ENCODE data around the gene SIAE. TPM values are rescaled to one million over a fixed set of nuclear protein-coding genes. Genes with fewer than 3 reads are reported as not detected.

Gene SIAE
- total and polyA plus RNA-seq, 2 donors, result 4.6 to 13.4 TPM

- no peak for DNase-seq (ENCODE audit: low read depth in 6 of 9, low spot score in 9 of 9)
Observed at GRCh38 chr11:124584681-124585372, 88.7 kb downstream of the SIAE start.

GRCh38 chr11:124583781-124584180, 89.8 kb downstream of the SIAE start:
- H3K9me3 ChIP-seq (ENCODE audit: control insufficient read depth in 2 of 2, insufficient read depth in 1 of 2, low read length in 1 of 2), result no peaks in the 10 kb centered on the region
- no peaks in the 10 kb centered on the region for H3K4me1 ChIP-seq (ENCODE audit: control insufficient read depth in 2 of 2, insufficient read depth in 2 of 2, low read length in 2 of 2)
- no peaks in the 10 kb centered on the region for H3K27me3 ChIP-seq (ENCODE audit: control insufficient read depth in 2 of 2, insufficient read depth in 1 of 2, low read length in 1 of 2)
- DNase-seq (ENCODE audit: low read depth in 6 of 9, low spot score in 9 of 9), result no peak
- no peak overlapping the region for H3K27ac ChIP-seq (ENCODE audit: low read depth in 1 of 2, low read length in 1 of 2)
- no peaks in the 10 kb centered on the region for H3K36me3 ChIP-seq (ENCODE audit: control insufficient read depth in 2 of 2, insufficient read depth in 2 of 2, low read length in 1 of 2)
- no peak overlapping the region for H3K4me3 ChIP-seq (ENCODE audit: low read length in 2 of 2)
- 94% methylated on average over 8 of the region's 8 CpGs for WGBS

More at GRCh38 chr11:124584681-124585372, 88.7 kb downstream of the SIAE start:
- no peaks in the 10 kb centered on the region for H3K4me1 ChIP-seq (ENCODE audit: control insufficient read depth in 2 of 2, insufficient read depth in 2 of 2, low read length in 2 of 2)
- no peaks in the 10 kb centered on the region for H3K36me3 ChIP-seq (ENCODE audit: control insufficient read depth in 2 of 2, insufficient read depth in 2 of 2, low read length in 1 of 2)
- no peaks in the 10 kb centered on the region for H3K9me3 ChIP-seq (ENCODE audit: control insufficient read depth in 2 of 2, insufficient read depth in 1 of 2, low read length in 1 of 2)
- no peak overlapping the region for H3K27ac ChIP-seq (ENCODE audit: low read depth in 1 of 2, low read length in 1 of 2)
- WGBS, result 87% methylated on average over 4 of the region's 4 CpGs
- H3K4me3 ChIP-seq (ENCODE audit: low read length in 2 of 2), result no peak overlapping the region
- no peaks in the 10 kb centered on the region for H3K27me3 ChIP-seq (ENCODE audit: control insufficient read depth in 2 of 2, insufficient read depth in 1 of 2, low read length in 1 of 2)

Other genes with a start within 250 kb of the SIAE start
- not detected for gene OR8B4, start 248.9 kb downstream of the SIAE start, total RNA-seq
- not detected for gene OR8B4, start 248.9 kb downstream of the SIAE start, polyA plus RNA-seq
- not detected for gene OR8B8, start 228.0 kb downstream of the SIAE start, total RNA-seq
- under 0.01 TPM for gene OR8B8, start 228.0 kb downstream of the SIAE start, polyA plus RNA-seq
- gene OR8B12, start 130.1 kb downstream of the SIAE start, total RNA-seq, result not detected
- not detected for gene OR8B12, start 130.1 kb downstream of the SIAE start, polyA plus RNA-seq
- gene OR8A1, start 103.7 kb downstream of the SIAE start, total RNA-seq, result not detected
- under 0.01 TPM for gene OR8A1, start 103.7 kb downstream of the SIAE start, polyA plus RNA-seq
- not detected for gene PANX3, start 62.3 kb downstream of the SIAE start, total RNA-seq
- 0.02 TPM for gene PANX3, start 62.3 kb downstream of the SIAE start, polyA plus RNA-seq
- 15.6 TPM for gene TBRG1, start 50.9 kb downstream of the SIAE start, total RNA-seq
- 49.1 TPM for gene TBRG1, start 50.9 kb downstream of the SIAE start, polyA plus RNA-seq
- gene SPA17, start 165 bp upstream of the SIAE start, total RNA-seq, result 11.3 TPM
- 11.4 TPM for gene SPA17, start 165 bp upstream of the SIAE start, polyA plus RNA-seq
- 0.52 TPM for gene NRGN, start 66.2 kb upstream of the SIAE start, total RNA-seq
- gene NRGN, start 66.2 kb upstream of the SIAE start, polyA plus RNA-seq, result 4.5 TPM
- 0.14 TPM for gene VSIG2, start 78.5 kb upstream of the SIAE start, total RNA-seq
- gene VSIG2, start 78.5 kb upstream of the SIAE start, polyA plus RNA-seq, result 0.80 TPM
- gene ESAM, start 88.6 kb upstream of the SIAE start, total RNA-seq, result 3.6 TPM
- 21.7 TPM for gene ESAM, start 88.6 kb upstream of the SIAE start, polyA plus RNA-seq
- 7.7 TPM for gene MSANTD2, start 126.7 kb upstream of the SIAE start, total RNA-seq
- 22.2 TPM for gene MSANTD2, start 126.7 kb upstream of the SIAE start, polyA plus RNA-seq
- gene ROBO3, start 191.7 kb upstream of the SIAE start, total RNA-seq, result 4.5 TPM
- 11.2 TPM for gene ROBO3, start 191.7 kb upstream of the SIAE start, polyA plus RNA-seq
- gene ROBO4, start 224.1 kb upstream of the SIAE start, total RNA-seq, result 1.5 TPM
- 3.7 TPM for gene ROBO4, start 224.1 kb upstream of the SIAE start, polyA plus RNA-seq
- not detected for gene HEPN1, start 245.5 kb upstream of the SIAE start, total RNA-seq
- gene HEPN1, start 245.5 kb upstream of the SIAE start, polyA plus RNA-seq, result 0.07 TPM

Measured in thymus (tissue), 11 donors.